ENCODE results near the gene NHLRC4. TPM values are rescaled to one million over a fixed set of nuclear protein-coding genes. Genes with fewer than 3 reads are reported as not detected.

The NHLRC4 gene
- total and polyA plus RNA-seq, 2 of the 8 experiments (the other 6 are each of a cell fraction or from before 2014, with no cell fraction given): 0.60 to 0.76 TPM

- Histone ChIP-seq H3K9ac (replicated peaks in 1 of 4; ENCODE audit: extremely low read depth in 1 of 4, low read depth in 3 of 4, low read length in 3 of 4) (peak overlapping the region; percentile 71 to 95 (median 92)), H3K79me2 (ENCODE audit: control insufficient read depth in 1 of 2, insufficient read depth in 2 of 2, low read length in 2 of 2) (peaks cover 0 to 15% of the 10 kb centered on the region in 2 experiments; a peak in 2 of 4 replicates), H2BK20ac (ENCODE audit: low read length) (no peak overlapping the region), H4K5ac (ENCODE audit: insufficient read length, low read depth, low read length) (peak overlapping the region; percentile 69), H3K27ac (ENCODE audit: low read depth, low read length) (peak overlapping the region; percentile 99), H4K8ac (ENCODE audit: extremely low read depth, insufficient read depth, low read length) (peak overlapping the region; percentile 100), H3K9me3 (ENCODE audit: insufficient read depth in 2 of 2, low read depth in 1 of 2, low read length in 1 of 2) (no peaks in the 10 kb centered on the region), H3K23ac (ENCODE audit: insufficient read length) (no peak overlapping the region), H3K79me1 (ENCODE audit: low read depth, low read length) (peaks cover 8% of the 10 kb centered on the region; the same call in 1 of the 2 replicates), H3K18ac (ENCODE audit: extremely low read depth, low read length) (0 out of 2 replicates have a peak overlapping the region, but pooled peaks have one; percentile 44), H4K20me1 (replicated peaks in 1 of 2; ENCODE audit: control insufficient read depth in 1 of 2, insufficient read depth in 2 of 2, low read length in 2 of 2) (peaks cover 16 to 43% of the 10 kb centered on the region in 2 experiments), H2BK5ac (ENCODE audit: low read depth, low read length) (peak overlapping the region; percentile 41; the same call in 1 of the 2 replicates), H3K27me3 (replicated peaks in 1 of 4; ENCODE audit: control insufficient read depth in 3 of 4, extremely low read depth in 1 of 4, insufficient read depth in 3 of 4, low read length in 3 of 4) (peaks cover 0 to 45% (median 30%) of the 10 kb centered on the region in 4 experiments; a peak in 5 of 7 replicates), H3K4ac (replicated peaks; ENCODE audit: insufficient read length, low read depth, low read length) (peak overlapping the region; percentile 53), H3K36me3 (ENCODE audit: control insufficient read depth in 2 of 4, insufficient read depth in 4 of 4, low read length in 3 of 4) (no peaks in the 10 kb centered on the region), H3K56ac (replicated peaks; ENCODE audit: insufficient read length, low read depth, low read length) (peak overlapping the region; percentile 69), H2AFZ (ENCODE audit: low read length) (no peak overlapping the region), H4K91ac (replicated peaks; ENCODE audit: insufficient read length, low read length) (peak overlapping the region; percentile 74), H3K4me3 (ENCODE audit: extremely low read depth in 1 of 4, insufficient read depth in 2 of 4, low read depth in 3 of 4, low read length in 4 of 4) (peak overlapping the region; percentile 90 to 94 (median 91)), H3K4me2 (ENCODE audit: insufficient read depth in 1 of 2, low read depth in 2 of 2, low read length in 2 of 2) (peak overlapping the region; percentile 75 to 78), H2BK12ac (ENCODE audit: low read depth, low read length) (no peak overlapping the region), H3K14ac (ENCODE audit: insufficient read length) (no peak overlapping the region), H2BK120ac (replicated peaks; ENCODE audit: low read depth, low read length) (peak overlapping the region; percentile 64), H2BK15ac (ENCODE audit: low read length) (no peak overlapping the region), H3K23me2 (ENCODE audit: low read depth, low read length) (peaks cover 11% of the 10 kb centered on the region), H2AK5ac (ENCODE audit: low read depth, low read length) (no peak overlapping the region; the same call in 1 of the 2 replicates), H3K4me1 (replicated peaks in 1 of 4; ENCODE audit: control insufficient read depth in 3 of 4, insufficient read depth in 4 of 4, low read length in 3 of 4) (peaks cover 0 to 24% (median 16%) of the 10 kb centered on the region in 4 experiments; a peak in 6 of 7 replicates)
- CTCF ChIA-PET (ENCODE audit: partially characterized antibody): interaction anchor here (0.7 to 4.3 kb wide), 5 partner anchors 8 to 33 kb away, joined by 3 to 30 read pairs (median 3); no protein-coding TSS in a partner anchor
- POLR2A ChIA-PET (ENCODE audit: partially characterized antibody): interaction anchor here (0.9 to 2.3 kb wide), 15 partner anchors 8 to 102 kb away, joined by 3 to 9 read pairs (median 4); partner anchors contain the start of genes METTL26, STUB1, WDR24 and WDR90
- FAIRE-seq (no peak), DNase-seq (ENCODE audit: low read depth in 1 of 2, low spot score in 2 of 2) (peak in 1 of 2 experiments; percentile 71)
- WGBS, 2 experiments (ENCODE audit: extremely low coverage in 1 of 2, insufficient coverage in 1 of 2, insufficient read length in 1 of 2, insufficient replicate concordance in 2 of 2, low coverage in 1 of 2, low lambda C conversion rate in 2 of 2, missing lambda C conversion rate in 1 of 2): 6% methylated on average over 21 of the region's 21 CpGs; no CpG with 5 or more reads in 1 of the 2 experiments
- TF ChIP-seq GTF2F1 (IDR thresholded peaks at IDR 0.05; ENCODE audit: borderline replicate concordance, low read depth, low read length) (no peak), POLR2A (IDR thresholded peaks at IDR 0.05; ENCODE audit: control extremely low read depth in 1 of 2, low read depth in 2 of 2, low read length in 2 of 2) (peak in 1 of 2 experiments; percentile 56; a peak in 2 of 3 replicates), SIN3A (conservative IDR thresholded peaks at IDR 0.05 in 1 of 2, IDR thresholded peaks at IDR 0.05 in 1 of 2; ENCODE audit: low read depth in 1 of 2, low read length in 2 of 2) (peak; percentile 19 to 57; a peak in 1 of 4 replicates), SP2 (IDR thresholded peaks at IDR 0.05; ENCODE audit: low read length) (no peak), CREB1 (IDR thresholded peaks at IDR 0.05) (0 out of 2 replicates have a peak, but pooled peaks have one; percentile 41), RAD21 (IDR thresholded peaks at IDR 0.05 in 1 of 2, conservative IDR thresholded peaks at IDR 0.05 in 1 of 2; ENCODE audit: low read depth in 2 of 2, low read length in 2 of 2) (no peak), POLR2AphosphoS5 (IDR thresholded peaks at IDR 0.05; ENCODE audit: low read depth, low read length) (peak; percentile 39; the same call in 1 of the 2 replicates), EZH2 (IDR thresholded peaks at IDR 0.05; ENCODE audit: low read depth, low read length, severe bottlenecking) (no peak), JUN (IDR thresholded peaks at IDR 0.05; ENCODE audit: low read depth, low read length) (no peak), SIX5 (IDR thresholded peaks at IDR 0.05; ENCODE audit: low read depth, low read length) (no peak), BRCA1 (IDR thresholded peaks at IDR 0.05; ENCODE audit: low read depth, low read length) (no peak)
Observed at GRCh38 chr16:588639-588888, 21.8 kb downstream of the NHLRC4 start.

Data from H1 (cell line).